HepG2 (cell line): ENCODE data around the gene CDH13. TPM values are rescaled to one million over a fixed set of nuclear protein-coding genes. Genes with fewer than 3 reads are reported as not detected.

Experiments
- ATAC-seq: fragments of 200-7000 bp; cut with Tn5 transposase; 3 replicates; pipeline ENCODE4 v1.9.1; 2020; ENCODE audit warnings: mild to moderate bottlenecking, moderate library complexity
- BruUV-seq: library from RNA; stranded (reverse); fragments of 400-500 nt; replicated peaks from 2 replicates; lab custom pipeline; 2021; lab: Mats Ljungman, UMichigan
- CTCF ChIA-PET: fragments of 300-600 bp; formaldehyde crosslinking; extraction: SDS; loops from one replicate; lab custom pipeline; 2021; ENCODE audit warnings: low total read pairs, inconsistent platforms, low intra/inter-chr PET ratio; lab: Yijun Ruan, JAX
- POLR2A ChIA-PET: fragments of 350-600 bp; sonication (Branson Sonifier 250); formaldehyde crosslinking; loops from one replicate; lab custom pipeline; 2020; ENCODE audit warnings: antibody characterized with exemption, inconsistent platforms; lab: Yijun Ruan, JAX
- DNase-seq: peaks from one replicate; pipeline ENCODE4 v3.0.0-alpha.2; 2015; ENCODE audit warnings: low spot score
- FAIRE-seq: peaks from 3 replicates; lab custom pipeline; 2011; peaks lifted over from hg19 to GRCh38; lab: Jason Lieb, UNC
- H2AFZ ChIP-seq: one replicate; pipeline ENCODE4 v1.6.1; 2011; ENCODE audit warnings: low read length, inconsistent platforms
- H3K27ac ChIP-seq: fragments of 300-600 bp; 3 replicates; pipeline ENCODE4 v1.8.0; 2011; ENCODE audit warnings: mixed run types, mild to moderate bottlenecking, mixed read lengths, low read length, inconsistent platforms; ENCODE audit not compliant: insufficient read depth; ENCODE audit errors: extremely low read length
- H3K27me3 ChIP-seq, 2 experiments: fragments of 200-600 bp in 1 of 2; 2 replicates in 1 of 2; 3 replicates in 1 of 2; pipeline versions ENCODE4 v1.6.0 to v1.8.0; 2011; ENCODE audit warnings: low read length in 2 of 2, mild to moderate bottlenecking in 2 of 2, moderate library complexity in 2 of 2, inconsistent platforms in 1 of 2; ENCODE audit not compliant: insufficient read depth in 2 of 2, control insufficient read depth in 1 of 2
- H3K36me3 ChIP-seq, 2 experiments: fragments of 200-600 bp in 1 of 2; replicated peaks in 1 of 2; 2 replicates in 1 of 2; 3 replicates in 1 of 2; pipeline versions ENCODE4 v1.5.1 to v1.8.0; 2011; ENCODE audit warnings: low read length in 2 of 2, inconsistent platforms in 1 of 2; ENCODE audit not compliant: insufficient read depth in 2 of 2, control insufficient read depth in 1 of 2
- H3K4me1 ChIP-seq: 2 replicates; pipeline ENCODE4 v1.5.1; 2012; ENCODE audit warnings: low read length, inconsistent platforms; ENCODE audit not compliant: insufficient read depth
- H3K4me2 ChIP-seq: 2 replicates; pipeline ENCODE4 v1.6.0; 2011; ENCODE audit warnings: low read depth, low read length, inconsistent platforms
- H3K4me3 ChIP-seq, 3 experiments: fragments of 200-600 bp in 1 of 3; sonication (generic), shearing (Covaris generic) in 1 of 3; replicated peaks in 1 of 3; 2 replicates each; pipeline ENCODE4 v1.5.1; 2011 to 2016; ENCODE audit warnings: low read length in 3 of 3, inconsistent platforms in 2 of 3, low read depth in 2 of 3, mild to moderate bottlenecking in 2 of 3, control low read depth in 1 of 3, mixed read lengths in 1 of 3; ENCODE audit not compliant: insufficient read depth in 1 of 3
- H3K79me2 ChIP-seq: one replicate; pipeline ENCODE4 v1.6.1; 2011; ENCODE audit warnings: low read length, inconsistent platforms; ENCODE audit not compliant: insufficient read depth
- H3K9ac ChIP-seq: 2 replicates; pipeline ENCODE4 v1.6.0; 2011; ENCODE audit warnings: mild to moderate bottlenecking, low read depth, low read length, inconsistent platforms; ENCODE audit not compliant: insufficient read depth
- H3K9me3 ChIP-seq: 2 replicates; pipeline ENCODE4 v1.5.1; 2012; ENCODE audit warnings: mild to moderate bottlenecking, low read length
- H4K20me1 ChIP-seq: 2 replicates; pipeline ENCODE4 v1.6.0; 2011; ENCODE audit warnings: inconsistent platforms, mild to moderate bottlenecking, low read length, moderate library complexity; ENCODE audit not compliant: insufficient read depth
- BRCA1 ChIP-seq: sonication (generic); formaldehyde crosslinking; IDR thresholded peaks from 2 replicates; pipeline ENCODE4 v1.4.0; 2020; ENCODE audit warnings: missing genetic modification reagents
- KLF9 ChIP-seq: IDR thresholded peaks from 2 replicates; pipeline ENCODE4 v1.6.1; 2016; ENCODE audit warnings: low read depth
- MAFF ChIP-seq: IDR thresholded peaks from 2 replicates; pipeline ENCODE4 v1.6.1; 2011; ENCODE audit warnings: low read depth, low read length, improper control_type of control experiment
- MAFK ChIP-seq, 2 experiments: IDR thresholded peaks in 1 of 2; conservative IDR thresholded peaks in 1 of 2; 2 replicates each; pipeline ENCODE4 v1.6.1; 2011; ENCODE audit warnings: improper control_type of control experiment in 2 of 2, low read length in 2 of 2
- SETDB1 ChIP-seq: sonication (generic); formaldehyde crosslinking; IDR thresholded peaks from 2 replicates; pipeline ENCODE4 v1.5.1; 2020; ENCODE audit warnings: missing genetic modification reagents, mild to moderate bottlenecking, borderline replicate concordance
- ZC3H4 ChIP-seq: sonication (generic); formaldehyde crosslinking; IDR thresholded peaks from 2 replicates; pipeline ENCODE4 v1.4.0; 2020; ENCODE audit warnings: missing genetic modification reagents, borderline replicate concordance
- ZNF713 ChIP-seq: sonication (generic); formaldehyde crosslinking; IDR thresholded peaks from 2 replicates; pipeline ENCODE4 v1.4.0; 2020; ENCODE audit warnings: mild to moderate bottlenecking, missing genetic modification reagents
- WGBS: methylation state at CpG from one replicate; pipeline ENCODE4 v1.1.6; 2017; ENCODE audit warnings: low lambda C conversion rate; 5-methylcytosine and 5-hydroxymethylcytosine counted together
- in situ Hi-C: cut with HindIII; loops from 2 replicates; pipeline ENCODE4 v1.10.0; 2017; ENCODE audit warnings: low pct_unique_long_range_greater_than_20kb; ENCODE audit not compliant: extremely low pct_ligation_motif_present
- intact Hi-C: fragments of 100-400 bp; cut with micrococcal nuclease; formaldehyde crosslinking; loops from one replicate; pipeline ENCODE4 v1.10.0; 2022; ENCODE audit not compliant: unreplicated experiment
- polyA plus RNA-seq, 8 experiments: library from polyadenylated mRNA; depleted of rRNA in 3 of 8; stranded (reverse) in 7 of 8; unstranded in 1 of 8; fragments of >200 nt; fragmentation: Illumina TruSeq in 4 of 8; extraction: Trizol in 4 of 8; gene quantifications; 2 replicates each; pipeline versions ENCODE4 v1.2.1 to v1.2.3, GENCODE V29; 2011 to 2016; ENCODE audit warnings: low read depth in 4 of 8, missing spikeins in 1 of 8, mixed read lengths in 1 of 8; ENCODE audit not compliant: insufficient read depth in 1 of 8
- total RNA-seq, 5 experiments: library from RNA; depleted of rRNA; stranded (reverse); fragments of >200 nt; fragmentation: Illumina TruSeq; extraction: Trizol; gene quantifications; 2 replicates each; pipeline ENCODE4 v1.2.3, GENCODE V29; 2016; ENCODE audit warnings: low read depth in 1 of 5
- TF ChIP-seq, protein P1 (sequence below): sonication (generic); formaldehyde crosslinking; IDR thresholded peaks from 2 replicates; pipeline ENCODE4 v1.5.0; 2020; ENCODE audit warnings: mild to moderate bottlenecking, missing genetic modification reagents, moderate library complexity
- TF ChIP-seq, protein P2 (sequence below): sonication (generic); formaldehyde crosslinking; IDR thresholded peaks from 2 replicates; pipeline ENCODE4 v1.4.0; 2020; ENCODE audit warnings: mild to moderate bottlenecking, missing genetic modification reagents
- TF ChIP-seq, protein P3 (sequence below): sonication (generic); formaldehyde crosslinking; IDR thresholded peaks from 2 replicates; pipeline ENCODE4 v1.9.0; 2021; ENCODE audit warnings: missing genetic modification reagents, borderline replicate concordance

CDH13 gene
- total and polyA plus RNA-seq, 2 of the 13 experiments (the other 11 are each of a cell fraction or from before 2014, with no cell fraction given) = not detected

DNA sequence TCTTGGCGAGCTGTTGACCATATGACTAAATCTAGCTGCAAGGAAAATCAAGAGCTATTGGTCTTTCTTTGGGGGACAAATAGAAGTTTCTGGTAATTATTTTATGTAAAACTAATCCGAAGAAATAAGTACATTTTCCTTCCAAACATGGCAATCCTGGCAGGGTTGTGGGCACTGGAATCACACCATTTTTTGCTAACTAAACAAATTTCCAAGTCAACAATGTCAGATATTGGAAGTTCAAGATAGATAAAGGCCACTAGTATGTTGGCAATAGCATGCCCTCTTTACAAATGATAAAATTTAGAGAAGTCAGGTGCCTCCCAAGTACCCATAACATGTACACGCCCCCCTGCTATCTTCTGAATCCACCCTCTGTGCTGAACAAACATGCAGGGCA lies 330.4 kb downstream of the CDH13 start:
- H3K27me3 ChIP-seq = no peaks in the 10 kb centered on the region
- intact Hi-C loops = no loop called here
- under 1% methylated on average over 3 of the region's 3 CpGs for WGBS
- no peaks in the 10 kb centered on the region for H3K4me1 ChIP-seq
- H3K79me2 ChIP-seq = no peaks in the 10 kb centered on the region
- H3K9ac ChIP-seq = no peak overlapping the region
- DNase-seq (no peak), FAIRE-seq (no peak), ATAC-seq (no peak)
- no TSS peak for BruUV-seq
- no peak overlapping the region for H2AFZ ChIP-seq
- H3K4me3 ChIP-seq = no peak overlapping the region
- ChIA-PET POLR2A (no interaction called here), CTCF (no interaction called here)
- H3K27ac ChIP-seq = no peak overlapping the region
- peaks cover 31% of the 10 kb centered on the region for H3K9me3 ChIP-seq
- in situ Hi-C loops = no loop called here
- no peaks in the 10 kb centered on the region for H4K20me1 ChIP-seq
- no peak for TF ChIP-seq ZC3H4 (CRISPR knock-in tag)
- no peak for TF ChIP-seq KLF9
- TF ChIP-seq MAFF = peak; percentile 76
- TF ChIP-seq MAFK (conservative IDR thresholded peaks at IDR 0.05 in 1 of 2, IDR thresholded peaks at IDR 0.05 in 1 of 2; ENCODE audit: low read length in 2 of 2) = peak; percentile 79 to 84
- TF ChIP-seq ZNF713 (CRISPR knock-in tag) = no peak
- TF ChIP-seq, protein P1, sequence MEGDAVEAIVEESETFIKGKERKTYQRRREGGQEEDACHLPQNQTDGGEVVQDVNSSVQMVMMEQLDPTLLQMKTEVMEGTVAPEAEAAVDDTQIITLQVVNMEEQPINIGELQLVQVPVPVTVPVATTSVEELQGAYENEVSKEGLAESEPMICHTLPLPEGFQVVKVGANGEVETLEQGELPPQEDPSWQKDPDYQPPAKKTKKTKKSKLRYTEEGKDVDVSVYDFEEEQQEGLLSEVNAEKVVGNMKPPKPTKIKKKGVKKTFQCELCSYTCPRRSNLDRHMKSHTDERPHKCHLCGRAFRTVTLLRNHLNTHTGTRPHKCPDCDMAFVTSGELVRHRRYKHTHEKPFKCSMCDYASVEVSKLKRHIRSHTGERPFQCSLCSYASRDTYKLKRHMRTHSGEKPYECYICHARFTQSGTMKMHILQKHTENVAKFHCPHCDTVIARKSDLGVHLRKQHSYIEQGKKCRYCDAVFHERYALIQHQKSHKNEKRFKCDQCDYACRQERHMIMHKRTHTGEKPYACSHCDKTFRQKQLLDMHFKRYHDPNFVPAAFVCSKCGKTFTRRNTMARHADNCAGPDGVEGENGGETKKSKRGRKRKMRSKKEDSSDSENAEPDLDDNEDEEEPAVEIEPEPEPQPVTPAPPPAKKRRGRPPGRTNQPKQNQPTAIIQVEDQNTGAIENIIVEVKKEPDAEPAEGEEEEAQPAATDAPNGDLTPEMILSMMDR = no peak
- TF ChIP-seq, protein P2, sequence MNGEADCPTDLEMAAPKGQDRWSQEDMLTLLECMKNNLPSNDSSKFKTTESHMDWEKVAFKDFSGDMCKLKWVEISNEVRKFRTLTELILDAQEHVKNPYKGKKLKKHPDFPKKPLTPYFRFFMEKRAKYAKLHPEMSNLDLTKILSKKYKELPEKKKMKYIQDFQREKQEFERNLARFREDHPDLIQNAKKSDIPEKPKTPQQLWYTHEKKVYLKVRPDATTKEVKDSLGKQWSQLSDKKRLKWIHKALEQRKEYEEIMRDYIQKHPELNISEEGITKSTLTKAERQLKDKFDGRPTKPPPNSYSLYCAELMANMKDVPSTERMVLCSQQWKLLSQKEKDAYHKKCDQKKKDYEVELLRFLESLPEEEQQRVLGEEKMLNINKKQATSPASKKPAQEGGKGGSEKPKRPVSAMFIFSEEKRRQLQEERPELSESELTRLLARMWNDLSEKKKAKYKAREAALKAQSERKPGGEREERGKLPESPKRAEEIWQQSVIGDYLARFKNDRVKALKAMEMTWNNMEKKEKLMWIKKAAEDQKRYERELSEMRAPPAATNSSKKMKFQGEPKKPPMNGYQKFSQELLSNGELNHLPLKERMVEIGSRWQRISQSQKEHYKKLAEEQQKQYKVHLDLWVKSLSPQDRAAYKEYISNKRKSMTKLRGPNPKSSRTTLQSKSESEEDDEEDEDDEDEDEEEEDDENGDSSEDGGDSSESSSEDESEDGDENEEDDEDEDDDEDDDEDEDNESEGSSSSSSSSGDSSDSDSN (CRISPR knock-in tag) = no peak
- TF ChIP-seq BRCA1 (CRISPR knock-in tag) = no peak
- TF ChIP-seq, protein P3, sequence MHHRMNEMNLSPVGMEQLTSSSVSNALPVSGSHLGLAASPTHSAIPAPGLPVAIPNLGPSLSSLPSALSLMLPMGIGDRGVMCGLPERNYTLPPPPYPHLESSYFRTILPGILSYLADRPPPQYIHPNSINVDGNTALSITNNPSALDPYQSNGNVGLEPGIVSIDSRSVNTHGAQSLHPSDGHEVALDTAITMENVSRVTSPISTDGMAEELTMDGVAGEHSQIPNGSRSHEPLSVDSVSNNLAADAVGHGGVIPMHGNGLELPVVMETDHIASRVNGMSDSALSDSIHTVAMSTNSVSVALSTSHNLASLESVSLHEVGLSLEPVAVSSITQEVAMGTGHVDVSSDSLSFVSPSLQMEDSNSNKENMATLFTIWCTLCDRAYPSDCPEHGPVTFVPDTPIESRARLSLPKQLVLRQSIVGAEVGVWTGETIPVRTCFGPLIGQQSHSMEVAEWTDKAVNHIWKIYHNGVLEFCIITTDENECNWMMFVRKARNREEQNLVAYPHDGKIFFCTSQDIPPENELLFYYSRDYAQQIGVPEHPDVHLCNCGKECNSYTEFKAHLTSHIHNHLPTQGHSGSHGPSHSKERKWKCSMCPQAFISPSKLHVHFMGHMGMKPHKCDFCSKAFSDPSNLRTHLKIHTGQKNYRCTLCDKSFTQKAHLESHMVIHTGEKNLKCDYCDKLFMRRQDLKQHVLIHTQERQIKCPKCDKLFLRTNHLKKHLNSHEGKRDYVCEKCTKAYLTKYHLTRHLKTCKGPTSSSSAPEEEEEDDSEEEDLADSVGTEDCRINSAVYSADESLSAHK (CRISPR knock-in tag) = no peak
- no peak for TF ChIP-seq SETDB1 (CRISPR knock-in tag)
- H3K36me3 ChIP-seq = no peaks in the 10 kb centered on the region
- no peak overlapping the region for H3K4me2 ChIP-seq
